ENCODE measurements around the gene PRKAB2. TPM values are rescaled to one million over a fixed set of nuclear protein-coding genes. Genes with fewer than 3 reads are reported as not detected.
"Not testable (repeated sequence)": the region's sequence is repeated elsewhere in the genome, so short reads cannot be mapped to it uniquely, and the experiment has no call there.

The PRKAB2 gene
- total RNA-seq, 2 donors from 2014 or later, result 6.0 to 13.4 TPM

GRCh38 chr1:147207192-147207591, 34.9 kb upstream of the PRKAB2 start:
- ATAC-seq, result no peak
- H3K9me3 ChIP-seq (ENCODE audit: control insufficient read depth, low read length, poor library complexity, severe bottlenecking), result no peaks in the 10 kb centered on the region
- Mint-ChIP-seq H3K27ac (no peak overlapping the region), H3K36me3 (ENCODE audit: low read depth) (peaks cover 4% of the 10 kb centered on the region), H3K4me3 (no peak overlapping the region), H3K4me1 (peaks cover 3% of the 10 kb centered on the region), H3K27me3 (no peaks in the 10 kb centered on the region)
- DNase-seq, result no peak

GRCh38 chr1:147204080-147204479, 31.8 kb upstream of the PRKAB2 start:
- Mint-ChIP-seq H3K4me3 (no peak overlapping the region), H3K4me1 (peaks cover 7% of the 10 kb centered on the region), H3K36me3 (ENCODE audit: low read depth) (peaks cover 10% of the 10 kb centered on the region), H3K27ac (no peak overlapping the region), H3K27me3 (no peaks in the 10 kb centered on the region)
- no peaks in the 10 kb centered on the region for H3K9me3 ChIP-seq (ENCODE audit: control insufficient read depth, low read length, poor library complexity, severe bottlenecking)
- no peak for DNase-seq
- no peak for ATAC-seq

- H3K4me3 Mint-ChIP-seq, result no peak overlapping the region
- DNase-seq (no peak), ATAC-seq (no peak)
- no peak overlapping the region for H3K27ac Mint-ChIP-seq
- H3K27me3 Mint-ChIP-seq, result no peaks in the 10 kb centered on the region
- no peaks in the 10 kb centered on the region for H3K9me3 ChIP-seq (ENCODE audit: control insufficient read depth, low read length, poor library complexity, severe bottlenecking)
- peaks cover 12% of the 10 kb centered on the region for H3K4me1 Mint-ChIP-seq
- peaks cover 10% of the 10 kb centered on the region for H3K36me3 Mint-ChIP-seq (ENCODE audit: low read depth)
These were observed 30.3 kb upstream of the PRKAB2 start for GRCh38 chr1:147202576-147202975.

DNA sequence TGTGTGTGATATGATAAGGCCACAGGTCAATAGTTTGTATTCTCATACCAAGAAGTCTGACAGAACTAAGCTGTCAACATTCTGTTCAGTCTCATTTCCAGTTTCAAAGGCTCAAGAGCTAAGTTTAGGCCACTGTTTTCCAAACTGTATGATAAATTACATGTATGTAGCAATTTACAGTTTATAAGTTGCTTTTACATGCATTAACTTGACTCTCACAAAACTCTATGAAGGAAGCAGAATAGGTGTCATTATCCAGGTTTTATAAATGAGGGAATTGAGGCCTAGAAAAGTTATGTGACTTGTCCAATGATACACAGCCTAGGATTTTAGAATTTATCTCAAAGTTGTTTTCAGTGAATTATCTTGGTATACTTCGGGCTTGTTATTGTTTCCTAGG, 29.5 kb upstream of the PRKAB2 start:
- H3K9me3 ChIP-seq (ENCODE audit: control insufficient read depth, low read length, poor library complexity, severe bottlenecking), result no peaks in the 10 kb centered on the region
- DNase-seq, result no peak
- Mint-ChIP-seq H3K36me3 (ENCODE audit: low read depth) (peaks cover 10% of the 10 kb centered on the region), H3K27me3 (no peaks in the 10 kb centered on the region), H3K4me1 (peaks cover 12% of the 10 kb centered on the region), H3K27ac (no peak overlapping the region), H3K4me3 (no peak overlapping the region)
- no peak for ATAC-seq

GRCh38 chr1:147201276-147201675, 29.0 kb upstream of the PRKAB2 start:
- peaks cover 10% of the 10 kb centered on the region for H3K36me3 Mint-ChIP-seq (ENCODE audit: low read depth)
- ATAC-seq, result no peak
- no peak overlapping the region for H3K27ac Mint-ChIP-seq
- H3K4me1 Mint-ChIP-seq, result peaks cover 12% of the 10 kb centered on the region
- no peaks in the 10 kb centered on the region for H3K9me3 ChIP-seq (ENCODE audit: control insufficient read depth, low read length, poor library complexity, severe bottlenecking)
- H3K4me3 Mint-ChIP-seq, result no peak overlapping the region
- H3K27me3 Mint-ChIP-seq, result no peaks in the 10 kb centered on the region
- no peak for DNase-seq

GRCh38 chr1:147197324-147197723, 25.1 kb upstream of the PRKAB2 start:
- H3K4me3 Mint-ChIP-seq, DNase-seq, ATAC-seq: not testable (repeated sequence)

DNA sequence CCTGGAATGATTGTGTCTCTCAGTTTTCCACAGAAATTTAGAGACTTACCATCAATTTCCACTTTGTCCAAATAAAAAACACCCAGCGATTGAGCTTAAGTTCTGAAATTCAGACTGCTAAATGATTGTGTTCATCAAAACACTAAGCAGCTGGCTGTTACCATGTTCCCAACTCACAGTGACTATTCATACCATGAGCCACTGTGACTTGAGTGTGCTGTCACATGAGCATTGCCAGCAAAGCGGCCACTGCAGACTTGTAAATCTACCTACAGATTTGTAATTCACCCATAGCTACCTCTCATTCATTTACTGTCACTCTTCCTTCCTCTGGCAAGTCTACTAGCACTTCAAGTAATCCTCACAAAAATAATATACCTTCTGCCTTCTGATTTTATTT, 17.2 kb upstream of the PRKAB2 start:
- no peak overlapping the region for H3K4me3 Mint-ChIP-seq
- H3K9me3 ChIP-seq (ENCODE audit: control insufficient read depth, low read length, poor library complexity, severe bottlenecking), result no peaks in the 10 kb centered on the region
- peaks cover 2% of the 10 kb centered on the region for H3K36me3 Mint-ChIP-seq (ENCODE audit: low read depth)
- H3K27ac Mint-ChIP-seq, result peak overlapping the region; percentile 45
- ATAC-seq (no peak), DNase-seq (no peak)
- no peaks in the 10 kb centered on the region for H3K27me3 Mint-ChIP-seq
- H3K4me1 Mint-ChIP-seq, result no peaks in the 10 kb centered on the region

More at GRCh38 chr1:147197324-147197723, 25.1 kb upstream of the PRKAB2 start:
- not testable (repeated sequence) for H3K9me3 ChIP-seq (ENCODE audit: control insufficient read depth, low read length, poor library complexity, severe bottlenecking); H3K4me1 Mint-ChIP-seq; H3K36me3 Mint-ChIP-seq (ENCODE audit: low read depth); H3K27ac Mint-ChIP-seq; H3K27me3 Mint-ChIP-seq

GRCh38 chr1:147185432-147185831, 13.2 kb upstream of the PRKAB2 start:
- H3K27ac Mint-ChIP-seq, result no peak overlapping the region

DNA sequence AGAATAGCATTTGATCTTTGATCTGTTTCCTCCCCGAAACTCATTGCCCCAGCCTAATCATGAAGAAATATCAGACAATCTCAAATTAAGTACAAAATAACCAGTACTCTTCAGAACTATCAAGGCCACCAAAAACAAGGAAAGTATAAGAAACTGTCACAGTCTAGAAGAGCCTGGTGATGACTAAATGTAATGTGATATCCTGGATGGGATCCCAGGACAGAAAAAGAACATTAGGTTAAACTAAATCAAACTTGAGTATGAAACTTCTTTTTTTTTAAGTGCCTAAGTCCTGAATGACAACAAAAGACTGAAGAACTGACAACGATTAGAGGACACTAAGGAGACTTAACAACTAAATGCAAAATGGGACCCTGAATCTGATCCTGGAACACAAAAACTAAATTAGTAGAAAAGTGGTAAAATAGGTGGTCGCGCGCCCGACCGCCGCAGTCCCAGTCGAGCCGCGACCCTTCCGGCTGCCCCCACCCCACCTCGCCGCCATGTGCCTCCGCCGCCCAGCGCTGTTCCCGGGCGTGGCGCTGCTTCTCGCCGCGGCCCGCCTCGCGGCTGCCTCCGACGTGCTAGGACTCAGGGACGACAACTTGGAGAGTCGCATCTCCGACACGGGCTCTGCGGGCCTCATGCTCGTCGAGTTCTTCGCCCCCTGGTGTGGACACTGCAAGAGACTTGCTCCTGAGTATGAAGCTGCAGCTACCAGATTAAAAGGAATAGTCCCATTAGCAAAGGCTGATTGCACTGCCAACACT, 5.5 kb upstream of the PRKAB2 start:
- H3K27ac Mint-ChIP-seq, result no peak overlapping the region
- DNase-seq (no peak), ATAC-seq (no peak)
- H3K4me1 Mint-ChIP-seq, result peaks cover 8% of the 10 kb centered on the region
- H3K9me3 ChIP-seq (ENCODE audit: control insufficient read depth, low read length, poor library complexity, severe bottlenecking), result no peaks in the 10 kb centered on the region
- no peak overlapping the region for H3K4me3 Mint-ChIP-seq
- H3K27me3 Mint-ChIP-seq, result no peaks in the 10 kb centered on the region
- peaks cover 5% of the 10 kb centered on the region for H3K36me3 Mint-ChIP-seq (ENCODE audit: low read depth)

More at GRCh38 chr1:147185432-147185831, 13.2 kb upstream of the PRKAB2 start:
- peaks cover 5% of the 10 kb centered on the region for H3K36me3 Mint-ChIP-seq (ENCODE audit: low read depth)
- ATAC-seq (no peak), DNase-seq (no peak)
- no peaks in the 10 kb centered on the region for H3K9me3 ChIP-seq (ENCODE audit: control insufficient read depth, low read length, poor library complexity, severe bottlenecking)
- no peak overlapping the region for H3K4me3 Mint-ChIP-seq
- peaks cover 3% of the 10 kb centered on the region for H3K4me1 Mint-ChIP-seq
- no peaks in the 10 kb centered on the region for H3K27me3 Mint-ChIP-seq

GRCh38 chr1:147171399-147172167, 687 bp downstream of the PRKAB2 start:
- H3K27me3 Mint-ChIP-seq, result no peaks in the 10 kb centered on the region
- ATAC-seq (no peak), DNase-seq (no peak)
- H3K27ac Mint-ChIP-seq, result peak overlapping the region; percentile 97
- H3K36me3 Mint-ChIP-seq (ENCODE audit: low read depth), result peaks cover 8% of the 10 kb centered on the region
- H3K4me3 Mint-ChIP-seq, result peak overlapping the region; percentile 97
- peaks cover 18% of the 10 kb centered on the region for H3K4me1 Mint-ChIP-seq
- H3K9me3 ChIP-seq (ENCODE audit: control insufficient read depth, low read length, poor library complexity, severe bottlenecking), result no peaks in the 10 kb centered on the region

- peak overlapping the region; percentile 97 for H3K27ac Mint-ChIP-seq
- ATAC-seq (no peak), DNase-seq (no peak)
- peaks cover 9% of the 10 kb centered on the region for H3K36me3 Mint-ChIP-seq (ENCODE audit: low read depth)
- no peaks in the 10 kb centered on the region for H3K9me3 ChIP-seq (ENCODE audit: control insufficient read depth, low read length, poor library complexity, severe bottlenecking)
- H3K27me3 Mint-ChIP-seq, result no peaks in the 10 kb centered on the region
- peak overlapping the region; percentile 25 for H3K4me3 Mint-ChIP-seq
- H3K4me1 Mint-ChIP-seq, result peaks cover 18% of the 10 kb centered on the region
These were observed 2.2 kb downstream of the PRKAB2 start for GRCh38 chr1:147169840-147170674.

DNA sequence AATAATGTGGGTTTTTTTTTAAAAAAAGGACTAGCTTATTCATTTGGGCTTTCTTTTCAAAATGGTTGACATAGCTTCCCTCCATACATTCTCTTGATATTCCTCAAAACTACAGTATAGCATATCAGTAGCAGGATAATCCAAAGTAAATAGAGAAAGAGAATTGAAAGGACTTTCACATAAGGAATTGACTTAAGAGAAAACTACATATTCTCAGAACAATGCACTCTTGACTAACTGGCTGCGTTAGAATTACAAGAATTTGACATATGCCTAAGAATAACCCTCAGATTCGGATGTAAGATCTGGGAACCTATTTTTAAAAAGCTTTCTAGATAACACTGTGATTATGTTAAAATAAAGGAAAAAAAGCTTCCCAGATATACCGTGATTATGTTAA, 3.1 kb downstream of the PRKAB2 start:
- Mint-ChIP-seq H3K27me3 (no peaks in the 10 kb centered on the region), H3K4me1 (peaks cover 17% of the 10 kb centered on the region), H3K36me3 (ENCODE audit: low read depth) (peaks cover 8% of the 10 kb centered on the region), H3K4me3 (no peak overlapping the region), H3K27ac (no peak overlapping the region)
- H3K9me3 ChIP-seq (ENCODE audit: control insufficient read depth, low read length, poor library complexity, severe bottlenecking), result no peaks in the 10 kb centered on the region
- ATAC-seq (no peak), DNase-seq (no peak)

DNA sequence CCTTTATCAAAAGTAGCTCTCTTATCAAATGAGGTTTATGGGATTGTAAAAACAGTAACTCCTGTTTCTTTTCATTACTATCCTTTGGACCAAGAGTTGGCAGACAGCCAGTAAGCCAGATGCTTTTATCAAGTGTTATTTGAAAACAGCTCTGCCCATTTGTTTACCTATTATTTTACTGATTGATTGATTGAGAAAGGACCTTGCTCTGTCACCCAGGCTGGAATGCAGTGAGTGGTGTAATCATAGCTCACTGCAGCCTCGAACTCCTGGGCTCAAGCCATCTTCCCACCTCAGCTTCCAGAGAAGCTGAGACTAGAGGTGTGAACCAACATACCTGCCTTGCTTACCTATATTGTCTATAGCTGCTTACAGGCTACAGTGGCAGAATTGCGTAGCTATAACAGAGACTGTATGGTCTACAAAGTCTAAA, 3.6 kb downstream of the PRKAB2 start:
- Mint-ChIP-seq H3K4me1 (peaks cover 15% of the 10 kb centered on the region), H3K27me3 (no peaks in the 10 kb centered on the region), H3K4me3 (no peak overlapping the region), H3K36me3 (ENCODE audit: low read depth) (peaks cover 7% of the 10 kb centered on the region), H3K27ac (no peak overlapping the region)
- no peak for DNase-seq
- H3K9me3 ChIP-seq (ENCODE audit: control insufficient read depth, low read length, poor library complexity, severe bottlenecking), result no peaks in the 10 kb centered on the region
- ATAC-seq, result no peak
